H9 (cell line): ENCODE data around the gene ITGA7. TPM values are rescaled to one million over a fixed set of nuclear protein-coding genes. Genes with fewer than 3 reads are reported as not detected.

Experiments
- DNase-seq: peaks from one replicate; pipeline ENCODE4 v3.0.0-alpha.2; 2017
- H2AFZ ChIP-seq: one replicate; pipeline ENCODE4 v1.6.1; 2013; ENCODE audit warnings: mild to moderate bottlenecking, low read length, control low read depth, moderate library complexity
- H2AK5ac ChIP-seq: 2 replicates; pipeline ENCODE4 v1.6.1; 2013; ENCODE audit warnings: low read length, control low read depth, mixed read lengths; ENCODE audit not compliant: insufficient read length
- H2BK120ac ChIP-seq: one replicate; pipeline ENCODE4 v1.6.1; 2013; ENCODE audit warnings: low read depth, mild to moderate bottlenecking, low read length, control low read depth, inconsistent platforms; ENCODE audit not compliant: poor library complexity, severe bottlenecking
- H2BK12ac ChIP-seq: 2 replicates; pipeline ENCODE4 v1.6.1; 2013; ENCODE audit warnings: low read length, control low read depth, mixed read lengths, low read depth; ENCODE audit not compliant: insufficient read length
- H2BK15ac ChIP-seq: 2 replicates; pipeline ENCODE4 v1.6.1; 2013; ENCODE audit warnings: low read depth, low read length, control low read depth
- H2BK20ac ChIP-seq: one replicate; pipeline ENCODE4 v1.6.1; 2013; ENCODE audit warnings: low read depth, mild to moderate bottlenecking, low read length, control low read depth, inconsistent platforms; ENCODE audit not compliant: poor library complexity, severe bottlenecking
- H2BK5ac ChIP-seq: 2 replicates; pipeline ENCODE4 v1.6.1; 2013; ENCODE audit warnings: low read length, control low read depth, mixed read lengths; ENCODE audit not compliant: insufficient read length
- H3K14ac ChIP-seq: 2 replicates; pipeline ENCODE4 v1.6.1; 2013; ENCODE audit warnings: low read length, control low read depth; ENCODE audit not compliant: insufficient read depth
- H3K18ac ChIP-seq: 2 replicates; pipeline ENCODE4 v1.6.1; 2013; ENCODE audit warnings: low read depth, mild to moderate bottlenecking, mixed read lengths, low read length, control low read depth; ENCODE audit not compliant: insufficient read length
- H3K23ac ChIP-seq: 2 replicates; pipeline ENCODE4 v1.6.1; 2013; ENCODE audit warnings: low read length, control low read depth, mixed read lengths, low read depth; ENCODE audit not compliant: insufficient read length
- H3K23me2 ChIP-seq: 2 replicates; pipeline ENCODE4 v1.6.1; 2013; ENCODE audit warnings: low read depth, mild to moderate bottlenecking, mixed read lengths, low read length, control low read depth; ENCODE audit not compliant: insufficient read length, poor library complexity, severe bottlenecking
- H3K27ac ChIP-seq: 2 replicates; pipeline ENCODE4 v1.5.1; 2013; ENCODE audit warnings: low read length, control low read depth, mixed read lengths, low read depth; ENCODE audit not compliant: insufficient read length
- H3K27me3 ChIP-seq: 2 replicates; pipeline ENCODE4 v1.6.1; 2013; ENCODE audit warnings: low read length, control low read depth, inconsistent platforms; ENCODE audit not compliant: insufficient read depth
- H3K4ac ChIP-seq: 2 replicates; pipeline ENCODE4 v1.6.1; 2013; ENCODE audit warnings: low read depth, mild to moderate bottlenecking, control low read depth, inconsistent platforms, low read length, moderate library complexity
- H3K4me1 ChIP-seq: 2 replicates; pipeline ENCODE4 v1.6.1; 2013; ENCODE audit warnings: low read length, control low read depth, inconsistent platforms; ENCODE audit not compliant: insufficient read depth
- H3K4me2 ChIP-seq: 2 replicates; pipeline ENCODE4 v1.6.1; 2013; ENCODE audit warnings: low read length, control low read depth, mixed read lengths; ENCODE audit not compliant: insufficient read length, insufficient read depth
- H3K56ac ChIP-seq: 2 replicates; pipeline ENCODE4 v1.6.1; 2013; ENCODE audit warnings: low read depth, mild to moderate bottlenecking, mixed read lengths, low read length, control low read depth; ENCODE audit not compliant: insufficient read length
- H3K79me1 ChIP-seq: 2 replicates; pipeline ENCODE4 v1.6.1; 2013; ENCODE audit warnings: low read depth, mild to moderate bottlenecking, moderate library complexity, low read length, control low read depth, inconsistent platforms; ENCODE audit not compliant: insufficient read depth, poor library complexity, severe bottlenecking
- H3K79me2 ChIP-seq: 2 replicates; pipeline ENCODE4 v1.6.1; 2013; ENCODE audit warnings: low read length, control low read depth, inconsistent platforms; ENCODE audit not compliant: insufficient read depth
- H3K9ac ChIP-seq: 2 replicates; pipeline ENCODE4 v1.6.1; 2013; ENCODE audit warnings: low read length, control low read depth, mixed read lengths; ENCODE audit not compliant: insufficient read length; ENCODE audit errors: extremely low read depth
- H3K9me3 ChIP-seq: one replicate; pipeline ENCODE4 v1.6.1; 2013; ENCODE audit warnings: low read depth, low read length, inconsistent platforms; ENCODE audit not compliant: control insufficient read depth
- H3T11ph ChIP-seq: one replicate; pipeline ENCODE4 v1.6.1; 2013; ENCODE audit warnings: mild to moderate bottlenecking, low read length, control low read depth, inconsistent platforms
- H4K20me1 ChIP-seq: one replicate; pipeline ENCODE4 v1.6.1; 2013; ENCODE audit not compliant: control insufficient read depth, insufficient read length, insufficient read depth
- H4K5ac ChIP-seq: 2 replicates; pipeline ENCODE4 v1.6.1; 2013; ENCODE audit warnings: low read depth, mild to moderate bottlenecking, mixed read lengths, low read length, control low read depth; ENCODE audit not compliant: insufficient read length
- H4K8ac ChIP-seq: replicated peaks from 2 replicates; pipeline ENCODE4 v1.6.1; 2013; ENCODE audit warnings: low read length, control low read depth, mixed read lengths, low read depth; ENCODE audit not compliant: insufficient read length
- H4K91ac ChIP-seq: 2 replicates; pipeline ENCODE4 v1.6.1; 2013; ENCODE audit warnings: low read depth, mild to moderate bottlenecking, moderate library complexity, mixed read lengths, low read length, control low read depth; ENCODE audit not compliant: insufficient read length
- H3K27ac Mint-ChIP-seq, 3 experiments: 2 replicates in 2 of 3; 3 replicates in 1 of 3; pipeline ENCODE4 v1.8.0; 2020 to 2021; ENCODE audit warnings: mixed read lengths in 3 of 3, mild to moderate bottlenecking in 1 of 3, moderate library complexity in 1 of 3
- H3K27me3 Mint-ChIP-seq: 2 replicates; pipeline ENCODE4 v1.8.0; 2021; ENCODE audit warnings: low read depth, mild to moderate bottlenecking, moderate library complexity, mixed read lengths
- H3K36me3 Mint-ChIP-seq, 3 experiments: 2 replicates in 2 of 3; 3 replicates in 1 of 3; pipeline ENCODE4 v1.8.0; 2020 to 2021; ENCODE audit warnings: low read depth in 3 of 3, mixed read lengths in 3 of 3; ENCODE audit not compliant: insufficient read depth in 1 of 3
- H3K4me1 Mint-ChIP-seq, 2 experiments: 2 replicates each; pipeline ENCODE4 v1.8.0; 2020; ENCODE audit warnings: mixed read lengths in 2 of 2
- H3K4me3 Mint-ChIP-seq, 2 experiments: 2 replicates in 1 of 2; 3 replicates in 1 of 2; pipeline ENCODE4 v1.8.0; 2020 to 2021; ENCODE audit warnings: mild to moderate bottlenecking in 2 of 2, mixed read lengths in 2 of 2, moderate library complexity in 1 of 2
- H3K9me3 Mint-ChIP-seq, 2 experiments: 2 replicates in 1 of 2; 3 replicates in 1 of 2; pipeline ENCODE4 v1.8.0; 2020; ENCODE audit warnings: mild to moderate bottlenecking in 2 of 2, mixed read lengths in 2 of 2, moderate library complexity in 1 of 2
- CTCF ChIP-seq: fragments of 200-600 bp; sonication (generic); conservative IDR thresholded peaks from 3 replicates; pipeline ENCODE4 v1.8.0; 2021; ENCODE audit warnings: antibody characterized with exemption, mild to moderate bottlenecking
- WGBS: extraction: QIAGEN DNeasy Blood & Tissue Kit; methylation state at CpG from one replicate; pipeline ENCODE4 v1.1.7; 2013; ENCODE audit warnings: missing lambda C conversion rate, low lambda C conversion rate, mixed read lengths; ENCODE audit not compliant: insufficient read length; ENCODE audit errors: extremely low coverage; 5-methylcytosine and 5-hydroxymethylcytosine counted together
- total RNA-seq: library from RNA; stranded (reverse); gene quantifications from 2 replicates; pipeline ENCODE4 v1.2.1, GENCODE V29; 2021

ITGA7 gene
- total RNA-seq, 1 experiment from 2014 or later: 119 TPM

- H3K27ac Mint-ChIP-seq: no peak overlapping the region
- no peaks in the 10 kb centered on the region for H3K79me1 ChIP-seq
- H4K5ac ChIP-seq: no peak overlapping the region
- WGBS: no CpG with 5 or more reads among the region's 10 CpGs
- no peaks in the 10 kb centered on the region for H3K4me1 ChIP-seq
- DNase-seq: no peak
- no peak overlapping the region for H3K27ac ChIP-seq
- no peaks in the 10 kb centered on the region for H3K9me3 Mint-ChIP-seq
- no peaks in the 10 kb centered on the region for H3K27me3 ChIP-seq
- H3K56ac ChIP-seq: no peak overlapping the region
- H4K91ac ChIP-seq: no peak overlapping the region
- no peak overlapping the region for H2BK20ac ChIP-seq
- no peaks in the 10 kb centered on the region for H3K4me1 Mint-ChIP-seq
- H3K9me3 ChIP-seq: no peaks in the 10 kb centered on the region
- TF ChIP-seq CTCF: no peak
- H2BK15ac ChIP-seq: no peak overlapping the region
- no peaks in the 10 kb centered on the region for H4K20me1 ChIP-seq
- no peaks in the 10 kb centered on the region; a peak in 1 of 7 replicates for H3K36me3 Mint-ChIP-seq
- H2AFZ ChIP-seq: no peak overlapping the region
- H3K79me2 ChIP-seq: no peaks in the 10 kb centered on the region
- H3T11ph ChIP-seq: no peak overlapping the region
- H2AK5ac ChIP-seq: no peak overlapping the region
- H3K4ac ChIP-seq: no peak overlapping the region
- H4K8ac ChIP-seq: no peak overlapping the region
- H3K4me2 ChIP-seq: no peak overlapping the region
- H2BK120ac ChIP-seq: no peak overlapping the region
- H3K27me3 Mint-ChIP-seq: peaks cover 3% of the 10 kb centered on the region; the same call in 1 of the 2 replicates
- H2BK5ac ChIP-seq: no peak overlapping the region
- H2BK12ac ChIP-seq: no peak overlapping the region
- no peaks in the 10 kb centered on the region for H3K23me2 ChIP-seq
- no peak overlapping the region for H3K9ac ChIP-seq
- H3K23ac ChIP-seq: no peak overlapping the region
- H3K14ac ChIP-seq: no peak overlapping the region
- H3K4me3 Mint-ChIP-seq: no peak overlapping the region
- H3K18ac ChIP-seq: no peak overlapping the region
These were observed 42.9 kb downstream of the ITGA7 start for GRCh38 chr12:55664826-55665225.
